Vagina (tissue), 2 donors: ENCODE data around the gene ITIH1. TPM values are rescaled to one million over a fixed set of nuclear protein-coding genes. Genes with fewer than 3 reads are reported as not detected.

Experiments used
- DNase-seq, 2 donors: peaks; one replicate each; pipeline ENCODE4 v3.0.0-alpha.2; 2017; ENCODE audit errors: extremely low spot score in 2 of 2
- H3K27ac ChIP-seq: fragments of 200-600 bp; sonication (generic); one replicate; pipeline ENCODE4 v1.5.1; 2019
- H3K27me3 ChIP-seq: fragments of 200-600 bp; sonication (generic); one replicate; pipeline ENCODE4 v1.5.1; 2019
- H3K36me3 ChIP-seq, 2 donors: fragments of 200-600 bp; sonication (generic); one replicate each; pipeline ENCODE4 v1.5.1; 2017 to 2019
- H3K4me1 ChIP-seq: fragments of 200-600 bp; sonication (generic); one replicate; pipeline ENCODE4 v1.5.1; 2019
- H3K4me3 ChIP-seq, 2 donors: fragments of 200-600 bp; sonication (generic); 1 replicate in 1 of 2; 2 replicates in 1 of 2; pipeline ENCODE4 v1.5.1; 2016 to 2019
- H3K9me3 ChIP-seq: fragments of 200-600 bp; sonication (generic); one replicate; pipeline ENCODE4 v1.5.1; 2019
- CTCF ChIP-seq, 3 experiments: fragments of 450-650 bp in 2 of 3; fragments of 200-600 bp in 1 of 3; sonication (generic) in 1 of 3; IDR thresholded peaks; one replicate each; pipeline ENCODE4 v1.5.1; 2017 to 2019; ENCODE audit warnings: antibody characterized with exemption in 3 of 3, mild to moderate bottlenecking in 2 of 3, moderate library complexity in 2 of 3
- POLR2A ChIP-seq, 2 donors: fragments of 450-650 bp; IDR thresholded peaks; one replicate each; pipeline ENCODE4 v1.6.1; 2017; ENCODE audit warnings: antibody characterized with exemption in 2 of 2, mild to moderate bottlenecking in 2 of 2, moderate library complexity in 2 of 2
- POLR2AphosphoS5 ChIP-seq, 2 donors: sonication (generic); formaldehyde crosslinking; IDR thresholded peaks; one replicate each; pipeline ENCODE4 v1.9.0; 2017; ENCODE audit warnings: antibody characterized with exemption in 2 of 2, mild to moderate bottlenecking in 2 of 2, low read depth in 1 of 2; ENCODE audit not compliant: insufficient read depth in 1 of 2
- intact Hi-C: fragments of 100-400 bp; cut with DNase I; formaldehyde crosslinking; loops from one replicate; pipeline ENCODE4 v1.15.1; 2023
- total RNA-seq: library from RNA; depleted of rRNA; stranded (reverse); fragments of >200 nt; gene quantifications from one replicate; pipeline ENCODE4 v1.2.3, GENCODE V29; 2016

ITIH1 gene
- total RNA-seq, 1 donor from 2014 or later, result 0.98 TPM

- no peaks in the 10 kb centered on the region for H3K9me3 ChIP-seq
- peaks cover 13% of the 10 kb centered on the region for H3K4me1 ChIP-seq
- H3K27ac ChIP-seq, result no peak overlapping the region
- no peak overlapping the region for H3K4me3 ChIP-seq
- H3K27me3 ChIP-seq, result no peaks in the 10 kb centered on the region
- no peak for DNase-seq
- intact Hi-C loops, result no loop called here
- no peaks in the 10 kb centered on the region for H3K36me3 ChIP-seq
- TF ChIP-seq CTCF (IDR thresholded peaks at IDR 0.05), result no peak
Measured at GRCh38 chr3:52790337-52790736, 12.9 kb downstream of the ITIH1 start.

GRCh38 chr3:52790741-52791140 lies 13.3 kb downstream of the ITIH1 start:
- H3K4me3 ChIP-seq, result no peak overlapping the region
- H3K27me3 ChIP-seq, result no peaks in the 10 kb centered on the region

GRCh38 chr3:52791366-52791765 lies 14.0 kb downstream of the ITIH1 start:
- TF ChIP-seq POLR2AphosphoS5 (IDR thresholded peaks at IDR 0.05; ENCODE audit: insufficient read depth in 1 of 2, low read depth in 1 of 2) (no peak), POLR2A (IDR thresholded peaks at IDR 0.05) (no peak), CTCF (IDR thresholded peaks at IDR 0.05) (no peak)
- Histone ChIP-seq H3K27ac (no peak overlapping the region), H3K4me1 (peaks cover 13% of the 10 kb centered on the region), H3K9me3 (no peaks in the 10 kb centered on the region), H3K36me3 (no peaks in the 10 kb centered on the region), H3K4me3 (no peak overlapping the region), H3K27me3 (no peaks in the 10 kb centered on the region)
- no peak for DNase-seq
- intact Hi-C loops, result no loop called here

More at GRCh38 chr3:52790741-52791140, 13.3 kb downstream of the ITIH1 start:
- no peaks in the 10 kb centered on the region for H3K9me3 ChIP-seq
- TF ChIP-seq CTCF (IDR thresholded peaks at IDR 0.05) (no peak), POLR2A (IDR thresholded peaks at IDR 0.05) (no peak), POLR2AphosphoS5 (IDR thresholded peaks at IDR 0.05; ENCODE audit: insufficient read depth in 1 of 2, low read depth in 1 of 2) (no peak)
- no peak overlapping the region for H3K27ac ChIP-seq
- H3K4me1 ChIP-seq, result peaks cover 13% of the 10 kb centered on the region
- intact Hi-C loops, result no loop called here
- H3K36me3 ChIP-seq, result no peaks in the 10 kb centered on the region
- DNase-seq, result no peak

GRCh38 chr3:52791928-52792327 lies 14.5 kb downstream of the ITIH1 start:
- Histone ChIP-seq H3K36me3 (no peaks in the 10 kb centered on the region), H3K4me1 (peaks cover 13% of the 10 kb centered on the region), H3K27ac (no peak overlapping the region), H3K9me3 (no peaks in the 10 kb centered on the region), H3K27me3 (no peaks in the 10 kb centered on the region), H3K4me3 (no peak overlapping the region)
- intact Hi-C loops, result no loop called here
- no peak for DNase-seq
- TF ChIP-seq CTCF (IDR thresholded peaks at IDR 0.05) (no peak), POLR2A (IDR thresholded peaks at IDR 0.05) (no peak), POLR2AphosphoS5 (IDR thresholded peaks at IDR 0.05; ENCODE audit: insufficient read depth in 1 of 2, low read depth in 1 of 2) (no peak)

GRCh38 chr3:52792413-52792812 lies 15.0 kb downstream of the ITIH1 start:
- intact Hi-C loops, result no loop called here
- Histone ChIP-seq H3K9me3 (no peaks in the 10 kb centered on the region), H3K36me3 (no peaks in the 10 kb centered on the region)

More at GRCh38 chr3:52792413-52792812, 15.0 kb downstream of the ITIH1 start:
- no peak overlapping the region for H3K4me3 ChIP-seq
- H3K27ac ChIP-seq, result no peak overlapping the region
- no peak for DNase-seq
- no peaks in the 10 kb centered on the region for H3K27me3 ChIP-seq
- peaks cover 10% of the 10 kb centered on the region for H3K4me1 ChIP-seq
- TF ChIP-seq CTCF (IDR thresholded peaks at IDR 0.05) (no peak), POLR2AphosphoS5 (IDR thresholded peaks at IDR 0.05; ENCODE audit: insufficient read depth in 1 of 2, low read depth in 1 of 2) (no peak), POLR2A (IDR thresholded peaks at IDR 0.05) (no peak)
